AML-193 (cell line): ENCODE measurements around the gene DENND6A.
A peak's percentile ranks its signal among the peaks of the same experiment; 100 is the strongest.
"Not testable (repeated sequence)": the region's sequence is repeated elsewhere in the genome, so short reads cannot be mapped to it uniquely, and the experiment has no call there.

Experiments
- DNase-seq, 2 experiments: peaks; one replicate each; lab custom pipeline; 2025; lab: John Stamatoyannopoulos, UW

DENND6A gene

DNA sequence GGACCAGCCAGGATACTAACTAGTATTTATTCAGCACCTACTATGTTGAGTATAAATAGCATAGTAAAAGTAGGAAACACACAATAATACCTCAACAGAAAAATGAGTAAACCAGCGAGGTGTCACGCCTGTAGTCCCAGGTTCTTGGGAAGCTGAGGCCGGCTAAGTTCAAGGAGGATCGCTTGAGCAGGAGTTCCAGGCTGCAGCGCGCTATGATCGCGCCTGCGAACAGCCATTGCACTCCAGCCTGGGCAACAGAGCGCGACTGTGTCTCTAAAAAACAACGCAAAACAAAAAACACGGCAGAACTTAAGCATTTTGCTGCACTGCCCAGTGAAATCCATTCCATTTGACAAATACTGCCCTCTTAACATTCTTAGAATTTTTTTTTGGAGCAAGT is 1.3 kb upstream of the DENND6A start:
- no peak for DNase-seq

DNA sequence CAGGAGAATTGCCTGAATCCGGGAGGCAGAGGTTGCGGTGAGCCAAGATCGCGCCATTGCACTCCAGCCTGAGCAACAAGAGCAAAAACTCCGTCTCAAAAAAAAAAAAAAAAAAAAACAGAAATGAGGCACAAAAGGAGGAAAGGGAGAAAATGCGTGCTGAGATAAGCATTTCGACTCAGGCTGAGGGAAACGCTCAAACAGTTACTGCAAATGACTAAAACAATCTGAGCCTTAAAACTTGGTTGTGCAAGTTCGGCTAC is 813 bp downstream of the DENND6A start:
- not testable (repeated sequence) for DNase-seq

DNA sequence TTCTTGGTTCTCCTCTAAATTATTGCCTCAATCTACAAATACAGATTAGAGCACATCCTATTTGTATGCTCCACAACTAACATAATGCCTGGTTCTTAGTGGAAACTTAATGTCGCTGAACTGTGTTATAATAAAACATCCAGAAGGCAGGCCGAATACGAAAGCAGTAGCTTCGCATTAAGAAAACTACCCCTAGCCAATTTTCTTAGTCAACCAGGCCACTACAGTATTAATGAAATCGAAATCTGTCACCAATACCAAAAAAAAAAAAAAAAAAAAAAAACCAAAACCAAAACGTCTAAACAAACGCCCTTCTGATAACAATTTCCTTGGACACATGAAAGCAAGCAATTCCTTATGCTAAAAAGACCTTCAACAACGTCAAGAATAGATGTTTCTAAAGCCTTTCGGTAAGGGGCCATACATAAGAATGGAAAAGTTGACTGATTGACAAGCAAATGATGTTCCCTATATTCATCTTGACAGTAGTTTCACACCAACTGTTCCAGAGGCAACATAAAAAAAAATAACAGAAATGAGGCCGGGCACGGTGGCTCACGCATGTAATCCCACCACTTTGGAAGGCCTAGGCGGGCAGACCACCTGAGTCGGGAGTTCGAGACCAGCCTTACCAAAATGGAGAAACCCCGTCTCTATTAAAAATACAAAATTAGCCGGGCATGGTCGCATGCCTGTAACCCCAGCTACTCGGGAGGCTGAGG is 1.3 kb downstream of the DENND6A start:
- DNase-seq = no peak

DNA sequence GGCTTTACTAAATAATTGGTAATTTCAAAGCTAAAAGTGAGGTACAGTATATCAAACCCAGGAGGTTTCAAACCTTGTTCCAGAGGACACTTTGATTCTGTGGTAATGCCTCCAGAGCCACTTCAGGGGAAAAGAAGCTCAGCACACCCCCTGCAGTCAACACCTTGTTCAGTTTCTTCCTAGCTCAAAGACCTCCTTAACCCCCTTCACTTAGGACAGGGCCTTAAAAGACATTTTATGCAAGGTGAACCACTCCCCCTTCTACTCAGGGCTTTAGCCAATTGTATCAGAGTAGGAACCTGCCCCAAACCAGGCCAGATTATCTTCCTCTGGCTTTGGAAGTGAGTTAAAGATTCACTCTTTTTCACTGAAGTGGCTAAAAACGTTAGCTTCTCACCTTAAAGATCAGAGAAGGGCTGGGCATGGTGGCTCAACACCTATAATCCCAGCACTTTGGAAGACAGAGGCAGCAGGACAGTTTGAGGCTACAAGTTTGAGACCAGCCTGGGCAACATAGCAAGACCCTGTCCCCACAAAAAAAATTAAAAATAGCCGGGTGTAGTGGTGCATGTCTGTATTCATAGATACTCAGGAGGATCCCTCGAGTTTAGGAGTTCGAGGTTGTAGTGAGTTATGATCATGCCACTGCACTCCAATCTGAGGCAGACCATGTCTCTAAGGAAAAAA is 3.4 kb downstream of the DENND6A start:
- no peak for DNase-seq

DNA sequence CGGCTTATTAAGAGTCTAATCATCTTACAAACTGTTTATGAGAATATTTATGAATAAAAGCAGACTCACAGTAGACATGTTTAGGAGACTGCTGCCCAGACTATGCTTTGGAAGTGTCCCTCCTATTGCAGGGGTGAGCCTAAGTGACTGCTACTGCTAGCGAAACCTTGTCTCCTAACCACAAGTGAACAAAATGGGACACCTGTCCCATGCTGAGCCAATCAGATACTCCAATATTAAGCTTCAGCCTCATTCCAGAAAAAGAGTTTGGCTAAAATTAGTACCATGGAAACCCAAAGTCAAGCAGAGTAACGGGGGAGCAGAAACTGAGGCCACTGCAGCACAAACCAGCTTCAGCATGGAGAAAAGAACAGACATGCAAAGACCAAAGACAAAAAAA is 4.6 kb downstream of the DENND6A start:
- DNase-seq = no peak

DNA sequence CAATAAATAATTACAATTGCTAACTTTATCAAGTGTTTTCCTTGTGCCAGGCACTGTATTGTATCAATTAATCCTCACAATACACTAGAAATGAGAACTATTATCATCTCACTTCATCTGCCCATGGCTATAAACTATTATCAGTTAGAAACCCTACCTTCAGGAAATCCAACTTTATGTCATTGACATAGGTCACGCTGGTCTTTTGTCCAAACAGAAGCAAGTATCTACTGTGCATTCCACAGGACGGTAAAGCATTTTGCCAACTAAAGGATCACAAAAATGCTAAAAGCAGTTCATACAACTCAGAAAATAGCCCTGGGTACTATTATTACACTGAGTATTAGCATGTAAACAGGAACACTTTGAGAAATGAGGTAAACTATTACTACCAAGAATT is 9.6 kb downstream of the DENND6A start:
- DNase-seq = no peak

DNA sequence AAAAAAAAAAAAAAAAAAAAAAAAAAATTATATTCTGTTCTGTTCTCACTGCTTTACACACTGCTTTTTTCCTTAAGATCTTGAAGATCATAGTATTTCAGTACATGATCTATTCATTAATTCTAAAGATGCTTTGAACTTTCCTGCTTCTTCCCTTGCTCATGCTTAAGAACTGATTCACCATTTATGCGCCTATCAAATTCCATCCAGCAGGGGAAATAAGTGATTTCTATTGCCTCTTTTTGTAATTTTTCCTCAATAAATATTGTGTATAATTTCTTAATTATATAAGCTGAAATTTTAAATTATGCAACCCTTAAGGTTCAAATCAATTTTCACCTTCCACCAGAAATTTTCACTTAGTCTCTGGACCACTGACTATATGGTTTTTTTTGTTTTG is 10.6 kb downstream of the DENND6A start:
- no peak for DNase-seq

DNA sequence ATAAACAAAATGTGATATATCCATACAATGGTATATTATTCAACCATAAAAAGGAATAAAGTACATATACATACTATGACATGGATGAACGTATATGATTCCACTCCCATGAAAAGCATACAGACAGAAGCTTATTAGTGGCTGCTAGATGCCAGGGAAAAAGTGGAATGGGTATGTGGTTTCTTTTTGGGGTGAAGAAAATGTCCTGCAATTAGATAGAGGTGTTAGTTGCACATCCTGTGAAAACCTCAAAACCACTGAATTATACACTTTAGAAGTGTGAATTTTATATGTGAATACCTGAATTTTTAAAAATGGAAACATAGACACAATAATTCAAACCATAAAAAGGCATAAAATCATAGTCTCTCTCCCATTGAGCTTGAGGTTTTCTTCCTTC is 11.2 kb downstream of the DENND6A start:
- no peak for DNase-seq

DNA sequence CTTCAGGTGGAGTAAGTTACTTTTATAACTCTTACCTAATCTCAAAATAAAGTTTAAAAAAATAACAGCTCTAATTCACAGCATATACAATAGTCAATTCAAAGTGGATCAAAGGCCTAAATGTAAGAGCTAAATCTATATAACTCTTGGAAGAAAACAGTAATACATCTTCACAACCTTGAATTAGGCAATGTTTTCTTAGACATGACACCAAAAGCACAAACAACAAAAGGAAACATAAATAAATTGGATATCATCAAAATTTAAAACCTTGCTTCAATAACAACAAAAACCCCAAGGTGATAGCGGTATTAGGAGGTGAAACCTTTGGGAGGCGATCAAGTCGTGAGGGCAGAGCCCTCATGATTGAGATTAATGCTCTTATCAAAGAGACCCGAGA is 12.8 kb downstream of the DENND6A start:
- no peak for DNase-seq

DNA sequence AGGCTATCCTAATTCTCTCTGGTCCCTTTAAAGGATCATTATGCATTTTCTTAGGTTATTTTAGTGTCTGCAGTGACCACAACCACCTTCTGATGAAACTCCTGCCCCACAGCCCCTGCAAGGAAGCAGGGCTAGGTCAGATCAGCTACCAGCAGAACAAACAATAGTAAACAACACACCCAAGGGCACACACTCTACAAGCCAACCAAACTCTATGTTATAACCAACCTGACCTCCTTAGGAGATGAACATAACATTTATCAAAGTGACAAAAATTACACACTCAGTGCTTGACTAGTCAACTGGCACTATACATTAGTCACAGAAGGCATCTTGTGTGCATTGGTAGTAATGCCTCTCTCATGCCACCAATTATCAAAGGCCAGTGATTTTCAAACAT is 17.3 kb downstream of the DENND6A start:
- no peak for DNase-seq

DNA sequence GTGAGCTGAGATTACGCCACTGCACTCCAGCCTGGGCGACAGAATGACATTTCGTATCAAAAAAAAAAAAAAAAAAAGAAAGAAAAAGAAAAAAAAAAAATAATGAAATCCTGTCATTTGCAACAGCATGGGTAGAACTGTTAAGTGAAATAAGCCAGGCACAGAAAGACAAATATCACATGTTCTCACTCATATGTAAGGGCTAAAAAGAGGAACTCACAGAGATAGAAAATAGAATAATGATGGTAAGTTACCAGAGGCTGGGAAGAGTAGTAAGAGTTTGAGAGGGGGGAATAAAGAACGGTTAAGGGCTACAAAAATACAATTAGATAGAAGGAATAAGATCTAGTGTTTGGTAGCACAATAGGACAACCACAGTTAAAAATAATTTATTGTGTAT is 19.7 kb downstream of the DENND6A start:
- DNase-seq = peak; percentile 52 to 64

DNA sequence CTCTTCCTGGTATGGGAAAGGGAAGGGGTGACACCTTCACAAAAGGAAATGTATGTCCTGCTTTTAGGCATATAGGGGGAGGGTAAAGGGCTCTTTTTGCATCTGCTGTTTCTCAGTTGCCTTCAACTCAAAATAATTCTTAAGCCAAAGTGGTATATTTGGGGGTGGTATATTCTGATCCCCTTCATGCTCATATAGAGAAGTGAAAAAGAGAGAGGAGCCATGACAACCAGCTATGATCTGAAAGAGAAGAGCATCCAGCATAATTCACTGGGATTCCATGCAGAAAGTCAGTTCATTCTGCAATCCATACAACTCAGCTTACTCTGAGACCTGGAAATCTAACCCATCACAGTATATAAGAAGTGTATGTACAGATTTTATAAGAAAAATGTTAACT is 22.3 kb downstream of the DENND6A start:
- DNase-seq = no peak

DNA sequence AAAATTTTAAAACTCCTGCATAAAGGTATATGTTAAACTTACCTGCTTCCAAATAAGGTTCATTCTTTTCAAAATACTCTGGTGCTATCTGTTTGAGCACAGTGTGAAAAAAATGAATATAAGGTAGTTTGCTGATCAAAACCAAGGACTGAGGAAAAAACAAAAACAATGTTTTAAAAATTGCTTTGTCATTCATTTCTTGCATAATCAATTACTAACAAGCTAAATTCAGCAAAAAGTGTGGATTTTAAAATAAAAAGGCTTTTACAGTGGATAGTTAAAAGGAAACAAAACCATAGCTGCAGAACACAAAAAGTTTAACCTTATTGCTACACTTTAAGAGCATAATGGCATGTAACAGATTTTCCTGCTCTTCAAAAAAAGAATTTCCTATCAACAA is 31.5 kb downstream of the DENND6A start:
- no peak for DNase-seq

DNA sequence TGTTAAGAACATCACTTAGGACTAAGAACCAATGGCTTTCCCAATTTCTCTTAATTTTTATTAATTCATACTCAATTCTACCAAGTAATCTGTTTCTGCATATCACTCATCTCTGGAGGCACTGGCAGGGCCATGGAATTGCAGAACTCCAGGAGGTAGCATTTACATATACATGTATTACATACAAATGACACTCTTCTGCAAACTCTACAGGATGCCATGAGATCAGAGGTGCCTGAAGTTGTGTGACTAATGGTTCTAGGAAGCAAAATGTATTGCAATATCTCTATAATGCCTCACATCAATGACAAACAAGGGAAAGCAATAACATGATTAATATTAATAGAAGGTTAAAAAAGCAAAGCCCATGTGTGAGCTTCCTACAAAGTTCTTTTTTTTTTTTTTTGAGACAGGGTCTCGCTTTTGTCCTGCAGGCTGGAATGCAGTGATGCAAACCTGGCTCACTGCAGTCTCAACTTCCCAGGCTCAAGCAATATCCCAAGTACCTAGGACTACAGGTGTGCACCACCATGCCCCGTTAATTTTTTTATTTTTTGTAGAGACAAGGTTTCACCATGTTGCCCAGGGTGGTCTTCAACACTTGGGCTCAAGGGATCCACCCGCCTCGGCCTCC is 33.0 kb downstream of the DENND6A start:
- peak in 1 of 2 experiments; percentile 19 for DNase-seq

DNA sequence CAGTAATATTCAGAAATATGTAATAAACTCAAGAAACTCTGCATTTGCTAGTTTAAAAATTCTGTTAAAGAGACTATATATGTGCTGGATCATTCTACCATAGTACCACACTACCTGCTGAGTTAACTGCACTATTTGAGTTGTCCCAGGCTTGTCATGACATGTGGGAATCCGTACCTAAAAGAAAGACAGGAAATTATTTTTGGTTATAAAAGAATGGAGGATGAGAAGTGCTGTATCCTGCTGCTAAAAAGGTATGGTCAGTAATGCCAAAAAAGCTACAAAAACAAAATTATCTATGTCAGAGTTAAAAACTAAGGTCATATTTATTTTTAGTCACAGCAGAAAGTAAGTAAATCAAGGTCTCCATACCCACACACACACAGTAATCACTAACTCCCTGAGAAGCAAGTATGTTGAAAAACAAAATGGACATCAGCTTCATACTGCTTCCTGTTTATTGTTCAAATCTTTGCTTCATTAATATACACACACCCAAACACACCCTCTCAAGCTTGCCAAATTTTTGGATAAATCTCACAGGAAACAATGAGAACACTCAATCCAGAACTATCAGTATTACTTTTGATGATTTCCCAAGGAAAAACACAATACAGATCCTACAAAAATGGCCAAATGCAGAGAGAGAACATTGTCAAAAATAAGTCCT is 33.7 kb downstream of the DENND6A start:
- no peak for DNase-seq

DNA sequence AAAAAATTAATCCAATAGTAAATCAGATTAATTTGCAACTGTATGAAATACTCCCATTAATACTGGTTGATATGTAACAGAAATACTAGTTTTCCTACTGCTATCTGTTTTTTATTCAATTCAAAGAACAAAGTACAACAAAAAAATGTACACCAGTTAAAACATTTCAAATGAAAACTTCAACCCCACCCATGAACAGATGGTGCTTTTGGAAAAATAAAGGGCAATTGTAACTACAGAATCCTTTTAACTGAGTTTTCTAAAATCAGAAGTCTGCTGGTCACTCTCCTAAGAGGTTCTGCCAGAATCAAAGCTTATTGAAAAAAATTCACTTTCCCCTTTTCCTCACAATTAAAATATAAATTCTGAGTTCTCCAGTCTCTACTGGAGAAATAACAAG is 34.3 kb downstream of the DENND6A start:
- DNase-seq = no peak

DNA sequence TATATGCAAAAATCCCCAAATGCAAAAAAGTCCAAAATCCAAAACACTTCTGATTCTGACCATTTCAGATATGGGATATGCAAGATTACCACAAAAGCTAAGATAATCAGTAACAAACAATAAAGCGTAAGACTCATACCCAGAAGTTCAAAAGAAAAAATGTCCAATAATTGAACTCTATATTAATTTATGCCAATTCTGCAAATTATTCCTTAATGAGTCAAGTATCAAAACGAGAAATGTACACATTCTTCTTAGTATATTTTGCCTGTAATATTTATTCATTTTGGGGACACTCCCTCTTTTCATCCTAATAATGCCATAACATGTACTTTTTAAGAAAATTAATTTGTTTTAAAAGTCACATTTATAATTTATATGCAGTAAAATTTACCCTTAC is 37.1 kb downstream of the DENND6A start:
- DNase-seq = no peak

DNA sequence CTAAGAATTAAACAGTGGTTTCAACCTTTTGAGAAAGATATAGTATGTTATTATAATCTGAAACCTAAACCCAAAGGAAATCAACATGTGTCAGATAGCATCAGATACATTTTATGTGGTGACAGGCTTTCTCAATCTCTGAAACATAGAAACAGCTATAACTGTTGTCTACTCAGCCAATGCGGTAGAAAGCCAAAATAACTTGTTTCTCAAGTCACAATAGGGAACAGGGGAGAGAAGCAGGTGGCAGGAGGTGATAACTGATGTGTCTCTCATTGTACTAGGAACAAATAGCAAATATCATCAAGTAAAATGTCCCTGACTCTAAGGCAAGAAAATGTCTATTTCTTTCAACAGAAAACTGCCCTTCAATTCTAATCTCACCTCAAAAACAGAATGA is 38.6 kb downstream of the DENND6A start:
- DNase-seq = no peak

DNA sequence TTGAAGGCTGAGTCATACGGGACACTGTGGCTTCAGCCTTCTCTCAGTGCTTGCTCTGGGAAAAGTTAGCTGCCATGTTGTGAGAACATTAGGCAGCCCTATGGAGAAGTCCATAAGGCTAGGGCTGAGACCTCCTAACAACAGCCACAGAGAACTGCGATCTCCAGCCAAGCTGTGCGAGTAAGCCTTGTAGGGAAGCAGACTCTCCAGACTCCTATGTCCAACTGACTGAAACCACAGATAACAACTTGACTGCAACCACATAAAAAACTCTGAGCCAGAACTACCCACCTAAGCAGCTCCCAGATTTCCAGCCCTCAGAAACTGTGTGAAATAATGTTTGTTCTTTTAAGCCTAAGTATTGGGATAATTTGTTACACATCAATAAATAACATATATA is 40.7 kb downstream of the DENND6A start:
- no peak for DNase-seq

DNA sequence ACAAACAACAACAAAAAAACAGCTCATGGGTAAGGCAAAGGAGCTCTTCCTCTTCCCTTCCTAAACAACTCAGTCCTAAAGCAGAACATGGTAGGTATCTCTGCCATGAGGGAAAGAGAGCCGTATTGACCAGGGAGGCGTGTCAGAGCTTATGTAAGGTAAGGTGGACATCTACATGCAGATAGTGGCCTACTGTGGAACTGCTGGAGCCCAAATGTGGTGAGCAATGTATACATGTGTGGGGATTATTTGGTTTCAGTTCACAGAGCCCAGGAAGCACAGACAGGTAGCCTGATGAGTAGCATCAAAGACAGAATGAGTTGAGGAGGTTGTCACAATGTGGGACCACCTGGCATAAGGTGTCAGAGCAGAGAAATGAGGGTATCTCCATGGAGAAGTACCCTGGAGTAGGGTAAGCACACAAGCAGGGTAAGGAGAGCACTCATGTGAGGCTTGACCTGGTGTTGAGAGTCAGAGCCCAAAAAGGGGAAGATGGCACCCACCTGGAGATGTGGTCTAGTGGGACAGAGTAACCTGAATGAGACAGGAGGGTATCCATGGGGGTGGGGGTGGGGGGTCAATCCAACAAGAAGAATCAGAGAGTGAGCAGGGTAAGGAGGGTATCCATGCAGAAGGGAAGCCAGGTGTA is 45.5 kb downstream of the DENND6A start:
- DNase-seq = no peak

DNA sequence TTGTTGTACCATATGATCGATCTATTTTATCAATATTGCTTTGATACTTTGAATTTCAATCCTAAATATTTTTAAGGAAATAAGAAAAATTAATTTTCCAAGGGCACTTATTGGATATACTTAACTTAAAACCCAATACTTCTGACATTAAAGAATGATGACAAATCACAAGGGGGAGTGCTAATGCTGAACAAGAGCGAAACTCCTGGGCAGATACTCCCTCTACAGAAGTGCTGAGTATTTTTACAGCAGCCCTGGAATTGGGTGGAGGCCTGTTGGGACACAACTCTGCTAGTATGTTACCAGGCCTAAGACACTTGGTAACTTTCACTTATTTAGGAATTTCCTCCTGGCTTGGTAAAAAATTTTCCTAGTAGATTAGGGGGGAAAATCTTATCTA is 46.2 kb downstream of the DENND6A start:
- DNase-seq = peak; percentile 37 to 39

DNA sequence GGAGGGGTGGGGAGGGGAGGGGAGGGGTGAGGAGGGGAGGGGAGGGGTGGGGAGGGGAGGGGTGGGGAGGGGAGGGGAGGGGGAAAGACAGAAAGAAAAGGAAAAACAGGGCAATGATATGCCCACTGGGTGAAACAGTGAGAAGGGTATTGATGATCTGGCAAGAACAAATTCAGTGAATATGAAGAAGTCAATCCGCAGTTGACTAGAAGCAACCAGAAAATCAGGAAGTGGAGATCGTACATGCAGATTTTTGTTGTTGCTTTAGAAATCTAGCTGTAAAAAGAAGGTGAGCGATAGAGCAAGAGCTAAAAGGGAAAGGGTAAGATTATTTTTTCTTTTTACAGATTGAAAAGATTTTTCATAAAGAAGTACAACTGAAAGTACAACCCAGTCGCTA is 48.1 kb downstream of the DENND6A start:
- DNase-seq = no peak

DNA sequence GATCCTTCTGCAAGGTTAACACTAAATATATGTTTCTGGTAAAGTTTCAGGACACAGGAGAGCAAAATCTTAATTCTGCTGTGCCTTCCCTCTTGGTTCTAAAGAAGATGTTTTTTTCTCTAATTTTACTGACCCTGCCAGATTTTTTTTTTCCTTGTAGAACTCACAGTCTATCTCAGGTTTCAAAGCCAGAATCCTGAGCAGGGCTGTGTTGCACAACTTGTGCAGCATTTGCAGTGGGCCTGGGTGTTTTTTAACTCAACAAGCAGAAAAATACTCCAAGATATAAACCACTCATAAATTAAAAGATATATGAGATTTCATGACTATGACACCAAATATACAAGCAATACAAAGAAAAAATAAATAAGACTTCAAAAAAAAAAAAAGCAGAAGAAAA is 55.5 kb downstream of the DENND6A start:
- DNase-seq = no peak
